NCI-H2196 (cell line): ENCODE measurements around the gene WDR86.

Source experiments
- DNase-seq: peaks from one replicate; lab custom pipeline; 2025; ENCODE audit not compliant: unreplicated experiment; lab: John Stamatoyannopoulos, UW

Gene WDR86

DNA sequence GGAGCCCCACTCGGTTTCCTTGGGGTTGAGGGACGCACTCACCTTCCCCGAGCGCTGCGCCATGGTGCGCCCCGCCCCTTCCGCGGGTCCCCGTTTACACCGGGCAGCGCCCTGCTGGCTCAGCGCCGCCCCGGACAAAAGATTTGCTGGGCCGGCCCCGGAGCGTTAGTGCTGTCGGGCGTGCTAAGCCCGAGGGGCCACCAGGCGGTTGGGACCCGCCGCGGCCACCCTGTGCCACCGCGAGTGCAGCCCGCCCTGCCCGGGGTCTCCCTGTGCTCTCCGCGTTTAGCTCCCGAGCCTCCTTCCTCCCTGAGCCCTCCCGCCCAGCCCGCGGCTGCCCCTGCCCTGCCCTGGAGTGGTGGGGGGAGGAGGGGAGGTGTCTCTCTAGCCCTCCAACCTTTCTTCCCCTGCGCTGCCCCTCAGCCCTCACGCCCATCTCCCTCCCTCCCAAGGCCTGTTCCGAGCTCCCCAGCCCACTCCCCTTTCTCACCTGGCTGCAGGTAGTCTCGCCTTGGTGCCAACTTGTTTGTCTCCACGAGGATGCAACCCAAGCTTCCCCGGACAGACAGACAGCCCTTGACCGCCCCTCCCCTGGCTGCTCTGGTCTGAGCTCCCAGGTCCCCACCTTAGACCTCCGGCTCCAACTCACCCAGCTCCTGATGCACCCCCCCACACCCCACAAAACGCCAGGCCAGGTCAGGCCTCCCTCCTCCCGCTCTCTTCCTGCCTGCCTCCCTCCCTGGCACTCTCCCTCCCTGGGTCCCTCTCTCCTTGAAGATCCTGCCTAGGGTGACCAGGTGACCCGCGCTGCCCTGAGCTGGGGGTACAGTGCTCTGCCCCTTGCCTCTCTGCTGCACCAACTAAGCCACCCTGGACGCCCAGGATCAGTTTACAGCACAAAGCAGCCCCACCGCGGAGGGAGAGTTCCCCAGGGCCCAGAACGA lies 30.3 kb upstream of the WDR86 start, which contains the start of gene CRYGN:
CRYGN (minus strand) TSS at position 287 of the 944 bp plus-strand sequence; CDS start at position 63, 224 bp downstream.
- DNase-seq, result no peak

- DNase-seq, result no peak
These were observed 29.2 kb upstream of the WDR86 start for GRCh38 chr7:151438864-151439601.

- DNase-seq, result no peak
These were observed 28.2 kb upstream of the WDR86 start for GRCh38 chr7:151437866-151438516.

DNA sequence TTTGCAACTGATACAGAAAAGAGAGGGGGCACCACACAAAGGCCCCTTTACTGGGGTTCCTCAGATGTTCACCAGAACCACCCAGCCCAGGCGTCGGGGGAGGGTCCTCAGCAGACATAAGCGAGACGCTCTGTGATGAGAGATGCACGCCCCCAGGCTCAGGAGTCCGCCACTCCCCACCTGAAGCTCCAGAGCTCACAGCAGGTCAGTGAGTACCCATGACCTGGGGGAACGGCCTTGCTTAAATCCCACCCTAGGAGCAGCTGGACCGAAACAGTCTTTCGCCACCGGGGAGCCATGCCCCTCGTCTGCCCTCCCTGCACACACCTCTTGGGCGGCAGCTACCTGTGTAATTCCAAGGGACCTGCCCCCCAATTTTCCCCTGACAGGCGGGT lies 27.3 kb upstream of the WDR86 start:
- DNase-seq, result no peak

DNA sequence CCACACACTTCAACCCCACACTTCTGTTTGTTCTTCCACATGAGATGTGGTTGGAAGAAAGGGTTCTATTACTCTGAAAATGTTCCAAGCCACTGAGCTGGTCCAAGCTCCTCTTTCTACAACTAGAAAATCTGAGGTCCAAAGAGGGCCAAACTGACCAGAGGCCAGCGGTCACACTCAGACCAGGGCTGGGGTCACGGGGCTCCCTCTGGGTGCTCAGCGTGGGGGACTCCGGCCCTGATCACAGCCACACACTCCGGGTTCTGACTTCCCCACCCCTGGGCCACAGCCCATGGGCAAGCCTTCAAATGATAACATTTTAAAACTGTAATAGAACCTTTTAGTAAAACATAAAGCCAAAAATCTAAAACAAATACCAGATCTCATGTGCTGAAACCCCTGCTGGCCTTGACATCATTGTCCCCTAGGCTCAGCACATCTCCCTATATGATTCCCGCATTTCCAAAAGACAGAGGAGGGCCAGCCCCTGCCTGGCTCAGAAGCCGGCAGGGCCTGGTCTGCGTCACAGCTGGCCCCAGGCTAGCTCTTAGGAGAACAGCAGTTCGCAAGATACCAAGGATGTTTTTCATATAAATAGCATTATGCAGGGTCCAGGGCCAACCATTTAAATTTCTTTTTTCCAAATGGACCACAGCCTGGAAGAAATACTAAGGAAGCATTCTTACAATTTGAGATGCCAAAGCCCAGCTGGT lies 26.8 kb upstream of the WDR86 start:
- DNase-seq, result no peak

- no peak for DNase-seq
These were observed 26.1 kb upstream of the WDR86 start for GRCh38 chr7:151435971-151436370.

DNA sequence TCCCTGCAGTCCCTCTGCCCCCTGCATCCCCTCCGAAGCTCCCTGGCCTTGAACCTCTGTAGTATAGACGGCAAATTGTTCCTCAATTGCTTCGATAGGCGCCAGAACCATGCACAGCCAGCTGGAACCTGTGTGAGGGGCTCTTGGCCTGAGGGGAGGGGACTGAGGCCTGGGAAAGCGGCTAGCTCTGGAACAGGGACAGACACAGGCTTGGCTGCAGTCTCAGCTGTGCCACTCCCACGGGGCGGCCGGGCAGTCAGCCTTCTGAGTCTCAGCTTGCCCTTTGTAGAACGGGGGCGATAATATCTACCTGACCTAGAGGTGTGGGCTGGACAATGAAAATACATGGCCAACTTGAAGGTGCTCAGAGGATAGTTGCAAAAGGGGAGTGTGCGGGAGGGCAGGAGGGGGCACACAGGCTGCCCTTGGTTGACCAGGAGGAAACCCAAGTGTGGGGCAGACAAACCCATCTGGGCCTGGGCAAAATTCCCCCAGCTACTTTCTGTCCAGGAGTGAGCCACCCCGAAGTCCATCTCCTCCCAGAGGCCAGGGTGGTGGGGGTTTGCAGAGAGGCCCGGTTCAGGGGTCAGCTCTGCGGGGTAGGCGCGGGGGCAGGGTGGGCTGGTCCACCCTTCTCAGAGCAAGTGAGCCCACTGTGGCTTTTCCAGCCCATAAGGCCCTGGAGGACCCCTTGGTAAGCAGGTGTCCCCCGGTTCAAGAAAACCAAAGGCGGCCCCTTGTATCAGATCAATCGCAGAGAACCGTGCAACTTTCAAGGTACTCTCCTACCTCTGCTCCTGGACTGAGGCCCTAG lies 25.5 kb upstream of the WDR86 start:
- no peak for DNase-seq

DNA sequence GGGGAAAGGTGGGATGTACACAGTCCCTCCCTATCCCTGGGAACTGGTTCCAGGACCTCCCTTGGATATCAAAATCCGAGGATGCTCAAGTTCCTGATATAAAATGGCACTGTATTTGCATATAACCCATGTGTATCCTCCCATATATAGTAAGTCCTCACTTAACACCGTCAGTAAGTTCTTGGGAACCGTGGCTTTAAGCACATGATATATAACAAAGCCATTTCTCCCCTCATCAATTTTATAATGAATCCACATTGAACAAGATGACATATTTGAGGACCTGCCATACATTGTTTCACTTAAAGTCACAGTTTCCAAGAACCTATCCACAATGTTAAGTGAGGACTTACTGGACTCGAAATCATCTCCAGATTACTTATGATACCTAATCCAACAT lies 24.7 kb upstream of the WDR86 start:
- DNase-seq, result no peak

- no peak for DNase-seq
These were observed 24.0 kb upstream of the WDR86 start for GRCh38 chr7:151433721-151434400.

GRCh38 chr7:151432658-151433521 lies 23.1 kb upstream of the WDR86 start:
- no peak for DNase-seq

GRCh38 chr7:151431768-151432311 lies 22.0 kb upstream of the WDR86 start:
- DNase-seq, result no peak

DNA sequence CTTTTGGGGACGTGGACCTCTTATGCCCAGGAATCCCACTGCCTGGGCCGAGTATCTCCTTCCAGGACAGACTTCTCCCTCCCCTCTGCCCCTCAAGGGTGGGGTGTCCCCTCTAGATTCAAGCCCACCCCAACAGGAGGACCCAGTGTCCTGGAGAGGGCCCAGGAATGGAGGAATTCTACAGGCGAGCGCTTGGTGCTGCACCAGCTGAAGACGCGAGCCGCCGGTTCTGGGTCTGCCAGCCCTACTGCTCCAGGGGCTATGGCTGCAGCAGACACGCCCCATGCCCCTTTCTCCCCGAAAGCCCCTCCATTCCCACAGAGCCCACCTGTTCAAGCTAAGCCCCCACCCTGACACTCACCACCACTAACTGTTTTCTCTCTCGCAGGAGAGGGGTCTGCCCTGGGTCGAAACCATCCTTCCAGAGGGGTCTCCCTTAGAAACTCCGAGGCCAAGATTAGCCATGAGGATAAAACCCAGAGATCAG lies 21.5 kb upstream of the WDR86 start:
- DNase-seq, result no peak

DNA sequence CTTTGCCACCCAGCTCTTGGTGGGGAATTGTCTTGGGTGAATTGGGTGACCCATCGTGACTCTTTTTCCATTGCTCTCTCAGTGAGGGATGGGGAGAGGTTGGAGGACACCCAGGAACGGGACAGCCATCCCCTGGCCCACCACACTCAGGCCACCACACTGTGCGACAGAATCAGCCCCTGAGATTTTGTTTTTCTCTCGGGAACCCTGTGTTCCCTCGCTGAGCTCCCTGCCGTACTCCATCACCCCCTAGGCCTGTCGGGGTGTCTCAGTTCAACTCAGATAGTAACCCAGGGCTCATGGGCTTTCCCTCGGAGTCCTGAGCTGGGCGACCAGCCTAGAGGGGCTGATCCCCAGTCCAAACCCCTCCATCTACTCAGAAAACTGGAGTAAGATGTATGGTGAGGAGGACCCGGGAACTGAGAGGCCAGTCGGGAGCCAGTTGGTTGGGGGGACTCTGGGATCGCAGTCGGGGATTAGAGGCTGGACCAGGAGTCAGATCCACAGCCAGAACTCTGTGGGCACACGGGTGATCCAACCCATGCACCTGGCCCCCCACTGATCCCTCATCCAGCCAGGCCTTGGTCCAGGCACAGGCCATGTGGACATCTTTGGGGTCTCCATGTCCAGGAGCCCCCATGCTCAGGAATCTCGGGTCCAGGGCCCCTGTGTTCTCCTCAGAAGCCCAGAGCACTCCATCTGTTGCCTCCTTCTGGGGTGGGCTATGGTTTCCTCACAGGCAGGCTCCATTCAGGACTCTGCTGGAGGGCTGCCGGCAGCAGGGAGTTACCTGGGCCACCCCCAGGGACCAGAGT lies 20.8 kb upstream of the WDR86 start:
- DNase-seq, result no peak

DNA sequence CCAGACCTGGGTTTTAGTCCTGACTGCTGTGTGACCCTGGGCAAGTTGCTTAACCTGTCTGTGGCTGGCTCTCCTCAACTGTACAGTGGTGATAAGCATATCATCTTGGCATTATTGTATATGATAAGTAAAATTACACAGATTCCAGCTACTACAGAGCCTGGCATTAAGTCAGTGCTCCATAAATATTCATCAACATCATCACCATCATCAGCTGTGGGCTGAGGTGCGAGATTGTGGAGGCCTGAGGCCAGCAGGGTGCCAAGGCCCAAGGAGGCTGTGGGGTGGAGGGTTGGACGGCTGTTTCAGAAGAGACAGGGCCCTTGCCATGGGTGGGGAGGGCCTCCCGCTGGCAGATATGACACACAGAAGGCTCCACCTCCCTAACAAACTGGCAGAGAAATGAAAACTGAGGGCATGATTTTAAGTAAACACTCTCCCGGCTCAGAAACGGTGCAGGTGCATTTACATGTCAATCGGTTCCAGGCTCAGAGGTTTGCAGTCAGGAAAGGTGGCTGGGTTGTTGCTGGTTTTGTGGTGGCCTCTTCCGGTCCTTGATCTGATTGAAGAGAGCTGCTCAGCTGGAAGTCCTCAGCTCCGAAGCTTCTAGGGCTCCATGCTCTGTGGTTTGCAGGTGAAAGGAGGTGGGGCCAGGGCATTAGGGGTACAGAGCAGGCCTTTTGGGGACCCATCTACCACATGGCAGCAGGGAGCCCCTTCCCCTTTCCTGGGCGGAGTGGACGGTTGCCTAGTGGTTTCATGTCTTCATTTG lies 19.9 kb upstream of the WDR86 start:
- peak; percentile 40 for DNase-seq

- DNase-seq, result no peak
These were observed 19.4 kb upstream of the WDR86 start for GRCh38 chr7:151429237-151429559.

DNA sequence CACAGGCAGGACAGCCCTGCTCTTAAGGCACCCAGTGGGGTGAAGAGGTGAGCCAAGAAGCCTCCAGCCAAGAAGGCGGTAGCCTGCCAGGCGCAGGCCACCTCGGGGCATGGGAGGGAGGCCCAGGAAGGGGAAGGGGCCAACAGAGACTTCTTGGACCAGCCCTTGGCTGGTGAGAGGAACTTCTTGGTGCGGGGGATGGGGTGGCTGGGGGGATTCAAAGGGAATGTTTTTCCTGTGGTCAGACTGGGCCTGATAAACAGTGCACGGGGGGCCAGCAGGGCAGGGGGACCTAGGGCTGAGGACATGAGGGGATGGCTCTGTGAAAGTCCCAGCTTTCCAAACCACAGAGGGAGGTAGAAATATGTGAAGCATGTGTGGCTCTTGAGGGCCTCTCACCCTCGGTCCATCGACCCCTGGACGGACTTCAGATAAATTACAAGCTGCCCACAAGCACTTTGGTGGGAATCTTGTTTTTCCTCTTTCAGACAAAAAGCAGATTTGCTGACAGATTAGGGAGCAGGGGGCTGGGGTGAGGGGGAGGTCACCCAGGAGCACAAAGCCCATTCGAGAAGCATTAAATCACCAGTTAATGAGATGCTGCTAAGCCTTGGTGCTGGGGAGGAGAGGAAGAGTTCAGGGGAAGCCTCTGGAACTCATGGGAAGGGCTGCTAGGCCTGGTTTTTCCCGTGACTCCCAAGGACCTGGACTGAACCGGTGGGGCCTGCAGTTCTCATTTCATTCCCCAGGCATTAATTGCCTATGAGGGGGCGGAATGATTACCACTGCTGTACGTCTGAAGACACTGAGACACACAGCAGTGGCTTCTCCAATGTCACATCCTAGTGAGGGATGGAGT lies 18.8 kb upstream of the WDR86 start:
- no peak for DNase-seq
